Peyer's patch (tissue), 4 donors: Measurements from ENCODE around the gene MGST2. TPM values are rescaled to one million over a fixed set of nuclear protein-coding genes. Genes with fewer than 3 reads are reported as not detected.

ENCODE experiments used
- DNase-seq, 3 donors: peaks; one replicate each; pipeline ENCODE4 v3.0.0-alpha.2; 2017 to 2019
- H3K27ac ChIP-seq, 4 donors: fragments of 200-600 bp; sonication (generic); one replicate each; pipeline ENCODE4 v1.5.1; 2016 to 2019
- H3K27me3 ChIP-seq, 2 donors: fragments of 200-600 bp; sonication (generic); one replicate each; pipeline ENCODE4 v1.5.1; 2019
- H3K36me3 ChIP-seq, 3 donors: fragments of 200-600 bp; sonication (generic); one replicate each; pipeline ENCODE4 v1.5.1; 2016 to 2019
- H3K4me1 ChIP-seq, 4 donors: fragments of 200-600 bp; sonication (generic); one replicate each; pipeline ENCODE4 v1.5.1; 2016 to 2019
- H3K4me3 ChIP-seq, 4 donors: fragments of 200-600 bp; sonication (generic); 1 replicate in 3 of 4; 2 replicates in 1 of 4; pipeline ENCODE4 v1.5.1; 2016 to 2019; ENCODE audit warnings: mild to moderate bottlenecking in 1 of 4
- H3K9me3 ChIP-seq, 4 donors: fragments of 200-600 bp; sonication (generic); one replicate each; pipeline ENCODE4 v1.5.1; 2016 to 2019; ENCODE audit warnings: mild to moderate bottlenecking in 1 of 4
- POLR2A ChIP-seq, 2 donors: fragments of 450-650 bp; IDR thresholded peaks; one replicate each; pipeline ENCODE4 v1.5.1; 2017; ENCODE audit warnings: antibody characterized with exemption in 2 of 2, mild to moderate bottlenecking in 2 of 2, moderate library complexity in 2 of 2
- total RNA-seq, 4 donors: library from RNA; depleted of rRNA; stranded (reverse); fragments of >200 nt; gene quantifications; one replicate each; pipeline ENCODE4 v1.1.0, GENCODE V29; 2016
- TF ChIP-seq, protein P1 (sequence below), 6 experiments: fragments of 450-650 bp in 4 of 6; fragments of 200-600 bp in 2 of 6; sonication (generic) in 1 of 6; IDR thresholded peaks; one replicate each; pipeline ENCODE4 v1.5.1; 2017 to 2019; ENCODE audit warnings: antibody characterized with exemption in 6 of 6, mild to moderate bottlenecking in 3 of 6, moderate library complexity in 1 of 6

Gene MGST2
- total RNA-seq, 4 donors from 2014 or later, result 21.5 to 137 (median 83.4) TPM

DNA sequence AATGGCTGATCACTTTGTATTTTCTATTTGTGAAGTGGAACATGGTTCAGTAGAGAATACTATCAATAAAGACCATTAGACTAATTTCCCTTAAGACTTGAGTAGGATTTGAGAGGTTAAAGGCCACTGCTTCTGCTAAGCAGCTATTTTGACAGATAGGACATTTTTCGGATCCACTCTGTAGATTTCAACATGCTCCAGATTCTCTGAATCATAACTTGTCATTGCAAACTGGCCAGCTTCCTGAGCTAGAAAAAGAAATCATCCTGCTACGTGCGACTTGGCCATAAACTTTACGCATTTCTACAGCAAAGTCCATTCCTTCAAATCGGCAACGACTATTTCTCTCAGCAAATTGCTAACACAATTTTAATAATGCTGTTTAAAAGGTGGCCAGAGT, 55.2 kb downstream of the MGST2 start:
- H3K9me3 ChIP-seq, result no peaks in the 10 kb centered on the region
- no peak overlapping the region for H3K4me3 ChIP-seq
- peaks cover 0 to 27% (median 0%) of the 10 kb centered on the region in 3 donors for H3K36me3 ChIP-seq
- TF ChIP-seq, protein P1, sequence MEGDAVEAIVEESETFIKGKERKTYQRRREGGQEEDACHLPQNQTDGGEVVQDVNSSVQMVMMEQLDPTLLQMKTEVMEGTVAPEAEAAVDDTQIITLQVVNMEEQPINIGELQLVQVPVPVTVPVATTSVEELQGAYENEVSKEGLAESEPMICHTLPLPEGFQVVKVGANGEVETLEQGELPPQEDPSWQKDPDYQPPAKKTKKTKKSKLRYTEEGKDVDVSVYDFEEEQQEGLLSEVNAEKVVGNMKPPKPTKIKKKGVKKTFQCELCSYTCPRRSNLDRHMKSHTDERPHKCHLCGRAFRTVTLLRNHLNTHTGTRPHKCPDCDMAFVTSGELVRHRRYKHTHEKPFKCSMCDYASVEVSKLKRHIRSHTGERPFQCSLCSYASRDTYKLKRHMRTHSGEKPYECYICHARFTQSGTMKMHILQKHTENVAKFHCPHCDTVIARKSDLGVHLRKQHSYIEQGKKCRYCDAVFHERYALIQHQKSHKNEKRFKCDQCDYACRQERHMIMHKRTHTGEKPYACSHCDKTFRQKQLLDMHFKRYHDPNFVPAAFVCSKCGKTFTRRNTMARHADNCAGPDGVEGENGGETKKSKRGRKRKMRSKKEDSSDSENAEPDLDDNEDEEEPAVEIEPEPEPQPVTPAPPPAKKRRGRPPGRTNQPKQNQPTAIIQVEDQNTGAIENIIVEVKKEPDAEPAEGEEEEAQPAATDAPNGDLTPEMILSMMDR (IDR thresholded peaks at IDR 0.05), result no peak
- TF ChIP-seq POLR2A (IDR thresholded peaks at IDR 0.05), result no peak
- H3K4me1 ChIP-seq, result no peaks in the 10 kb centered on the region
- DNase-seq, result no peak
- no peaks in the 10 kb centered on the region for H3K27me3 ChIP-seq
- H3K27ac ChIP-seq, result no peak overlapping the region

DNA sequence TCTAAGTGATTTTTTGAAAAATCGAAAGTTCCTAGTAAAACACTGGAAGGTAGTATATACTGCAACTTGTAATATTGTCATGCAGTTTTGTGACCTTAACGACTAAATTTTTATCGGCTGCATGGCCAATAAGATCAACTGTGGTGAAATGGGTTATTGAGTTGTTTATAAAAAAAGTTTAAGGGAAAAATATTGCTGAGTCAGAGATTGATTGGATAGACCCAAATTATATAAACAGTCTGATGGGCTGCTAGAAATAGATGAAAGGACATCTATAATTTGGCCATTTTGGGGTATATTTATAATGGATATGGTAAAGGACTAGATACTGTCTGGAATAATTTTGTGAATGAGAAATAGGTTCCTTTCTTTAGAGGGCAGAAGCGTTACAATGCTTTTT, 56.2 kb downstream of the MGST2 start:
- no peak for DNase-seq
- peaks cover 0 to 29% (median 0%) of the 10 kb centered on the region in 3 donors for H3K36me3 ChIP-seq
- no peak overlapping the region for H3K4me3 ChIP-seq
- H3K9me3 ChIP-seq, result no peaks in the 10 kb centered on the region
- no peaks in the 10 kb centered on the region for H3K4me1 ChIP-seq
- H3K27me3 ChIP-seq, result no peaks in the 10 kb centered on the region
- no peak overlapping the region for H3K27ac ChIP-seq
- TF ChIP-seq POLR2A (IDR thresholded peaks at IDR 0.05), result no peak

DNA sequence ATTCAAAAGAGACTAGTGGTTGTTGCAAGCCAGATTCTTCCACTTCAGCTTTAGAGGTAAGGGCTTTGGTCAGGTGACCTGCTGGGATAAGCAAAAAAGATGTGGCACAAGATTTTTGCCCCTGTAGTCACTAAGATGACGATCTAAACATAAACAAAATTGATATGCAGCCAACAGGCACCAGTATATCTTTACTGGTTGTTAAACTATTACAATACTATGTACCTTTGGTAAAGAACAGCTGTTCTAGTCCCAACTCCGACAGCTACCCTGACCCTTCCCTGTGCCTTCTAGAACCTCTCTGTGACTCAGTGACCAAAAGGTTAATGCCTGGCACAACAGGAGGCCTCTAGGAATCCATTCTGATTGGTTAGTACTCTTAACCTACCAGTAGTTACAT, 59.6 kb downstream of the MGST2 start:
- no peak overlapping the region for H3K27ac ChIP-seq
- H3K9me3 ChIP-seq, result no peaks in the 10 kb centered on the region
- H3K36me3 ChIP-seq, result peaks cover 0 to 9% (median 0%) of the 10 kb centered on the region in 3 donors
- no peaks in the 10 kb centered on the region for H3K27me3 ChIP-seq
- no peak for DNase-seq
- H3K4me3 ChIP-seq, result no peak overlapping the region
- TF ChIP-seq, protein P1 (IDR thresholded peaks at IDR 0.05), result no peak
- no peak for TF ChIP-seq POLR2A (IDR thresholded peaks at IDR 0.05)
- H3K4me1 ChIP-seq, result no peaks in the 10 kb centered on the region

DNA sequence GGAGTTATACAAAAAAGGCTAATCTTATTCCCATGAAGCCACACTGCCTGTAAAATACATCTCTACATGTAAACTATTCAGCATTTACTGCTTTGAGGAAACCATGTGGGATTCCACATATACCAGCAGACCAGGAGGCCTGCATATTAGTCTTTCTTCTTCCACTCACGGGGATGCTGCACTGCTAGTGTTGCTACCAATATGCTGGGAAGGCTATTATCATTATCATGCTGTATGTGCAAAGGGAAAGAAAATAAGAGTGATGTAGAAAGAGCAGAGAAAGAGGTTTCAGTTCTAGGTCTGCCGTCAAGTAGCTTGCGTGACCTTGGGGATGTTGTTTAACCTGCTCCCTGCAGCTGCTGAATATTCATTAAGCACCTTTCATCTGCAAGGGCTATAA, 61.0 kb downstream of the MGST2 start:
- Histone ChIP-seq H3K4me3 (no peak overlapping the region), H3K27ac (no peak overlapping the region), H3K9me3 (no peaks in the 10 kb centered on the region), H3K36me3 (peaks cover 0 to 9% (median 0%) of the 10 kb centered on the region in 3 donors), H3K27me3 (no peaks in the 10 kb centered on the region), H3K4me1 (no peaks in the 10 kb centered on the region)
- no peak for DNase-seq
- TF ChIP-seq POLR2A (IDR thresholded peaks at IDR 0.05), result no peak
- TF ChIP-seq, protein P1 (IDR thresholded peaks at IDR 0.05), result no peak

DNA sequence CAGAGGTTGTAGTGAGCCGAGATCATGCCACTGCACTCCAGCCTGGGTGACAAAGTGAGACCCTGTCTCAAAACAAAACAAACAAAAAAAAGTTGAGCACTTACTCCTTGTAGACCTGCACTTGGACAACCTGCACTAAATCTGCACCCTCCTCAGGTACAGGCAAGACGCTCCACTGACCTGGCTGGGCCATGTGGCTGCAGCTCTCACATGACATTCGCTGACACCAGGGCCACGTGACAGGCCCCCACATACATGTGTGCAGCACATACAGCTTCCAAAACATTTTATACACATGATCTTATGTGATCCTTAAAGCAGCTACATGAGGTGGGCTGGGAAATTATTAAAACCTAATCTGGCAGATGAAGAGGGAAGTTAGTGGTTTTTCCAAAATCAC, 62.5 kb downstream of the MGST2 start:
- no peak for DNase-seq
- no peaks in the 10 kb centered on the region for H3K9me3 ChIP-seq
- H3K27ac ChIP-seq, result no peak overlapping the region
- H3K4me1 ChIP-seq, result no peaks in the 10 kb centered on the region
- peaks cover 0 to 9% (median 0%) of the 10 kb centered on the region in 3 donors for H3K36me3 ChIP-seq
- H3K27me3 ChIP-seq, result no peaks in the 10 kb centered on the region
- TF ChIP-seq, protein P1 (IDR thresholded peaks at IDR 0.05), result no peak
- no peak for TF ChIP-seq POLR2A (IDR thresholded peaks at IDR 0.05)
- H3K4me3 ChIP-seq, result no peak overlapping the region

DNA sequence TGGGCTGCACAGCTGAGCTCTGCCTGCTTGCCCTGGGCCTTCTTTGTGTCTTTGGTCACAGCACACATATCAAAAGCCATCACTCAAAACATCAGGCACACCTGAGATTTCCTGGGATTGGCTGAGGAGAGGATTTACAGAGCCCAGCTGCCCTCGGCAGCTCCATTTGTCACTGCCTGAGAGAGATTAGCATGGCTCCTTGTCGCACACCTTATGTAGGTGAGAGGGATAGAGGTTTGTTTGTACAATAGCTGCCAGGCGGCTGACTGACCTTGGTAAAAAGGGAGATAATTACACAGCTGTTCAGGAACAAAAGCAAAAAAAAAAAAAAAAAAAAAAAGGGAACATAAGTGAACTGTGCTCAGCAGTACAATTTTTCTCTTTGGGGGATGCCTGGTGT, 63.2 kb downstream of the MGST2 start:
- no peaks in the 10 kb centered on the region for H3K4me1 ChIP-seq
- peaks cover 0 to 9% (median 0%) of the 10 kb centered on the region in 3 donors for H3K36me3 ChIP-seq
- TF ChIP-seq, protein P1 (IDR thresholded peaks at IDR 0.05), result no peak
- TF ChIP-seq POLR2A (IDR thresholded peaks at IDR 0.05), result no peak
- no peaks in the 10 kb centered on the region for H3K9me3 ChIP-seq
- DNase-seq, result no peak
- no peak overlapping the region for H3K27ac ChIP-seq
- no peak overlapping the region for H3K4me3 ChIP-seq
- no peaks in the 10 kb centered on the region for H3K27me3 ChIP-seq
